Hematopoietic multipotent progenitor cell treated with erythropoietin and hydrocortisone succinate and interleukin-3 and kit ligand, for 15 days (in vitro differentiated cells): Measurements from ENCODE around the gene RNF13.
"Not testable (repeated sequence)": the region's sequence is repeated elsewhere in the genome, so short reads cannot be mapped to it uniquely, and the experiment has no call there.

Source experiments
- DNase-seq: peaks from one replicate; pipeline ENCODE4 v3.0.0-alpha.2; 2015; ENCODE audit warnings: low spot score

RNF13 gene

GRCh38 chr3:149957361-149958125 is 144.5 kb downstream of the RNF13 start:
- DNase-seq = no peak

GRCh38 chr3:149958171-149958796 is 145.3 kb downstream of the RNF13 start:
- DNase-seq = no peak

GRCh38 chr3:149959443-149959842 is 146.4 kb downstream of the RNF13 start:
- no peak for DNase-seq

- DNase-seq = no peak
These were observed 150.5 kb downstream of the RNF13 start for GRCh38 chr3:149963485-149963884.

GRCh38 chr3:149964291-149964690 is 151.3 kb downstream of the RNF13 start:
- no peak for DNase-seq

GRCh38 chr3:149965278-149965677 is 152.3 kb downstream of the RNF13 start:
- DNase-seq = no peak

GRCh38 chr3:149967086-149967685 is 154.2 kb downstream of the RNF13 start:
- peak; percentile 47 for DNase-seq

- DNase-seq = no peak
These were observed 155.2 kb downstream of the RNF13 start for GRCh38 chr3:149968216-149968615.

- no peak for DNase-seq
These were observed 156.3 kb downstream of the RNF13 start for GRCh38 chr3:149969110-149969939.

- no peak for DNase-seq
These were observed 157.1 kb downstream of the RNF13 start for GRCh38 chr3:149969940-149970715.

- DNase-seq = no peak
These were observed 157.8 kb downstream of the RNF13 start, which contains the start of gene PFN2 for GRCh38 chr3:149970716-149971402. Gene PFN2, minus strand, starts transcription at chr3:149970895. Its CDS starts 39 bp downstream, at chr3:149970856.

GRCh38 chr3:149971403-149972075 is 158.5 kb downstream of the RNF13 start:
- no peak for DNase-seq

GRCh38 chr3:149975919-149976318 is 162.9 kb downstream of the RNF13 start:
- DNase-seq = no peak

- no peak for DNase-seq
These were observed 164.4 kb downstream of the RNF13 start for GRCh38 chr3:149977386-149977785.

GRCh38 chr3:149981979-149982378 is 169.0 kb downstream of the RNF13 start:
- DNase-seq = not testable (repeated sequence)

GRCh38 chr3:149983053-149983452 is 170.0 kb downstream of the RNF13 start:
- DNase-seq = not testable (repeated sequence)

- DNase-seq = no peak
These were observed 170.6 kb downstream of the RNF13 start for GRCh38 chr3:149983628-149984027.

GRCh38 chr3:149989307-149989706 is 176.3 kb downstream of the RNF13 start:
- no peak for DNase-seq

- no peak for DNase-seq
These were observed 177.5 kb downstream of the RNF13 start for GRCh38 chr3:149990423-149990948.
